Astrocyte (in vitro differentiated cells and primary cell): ENCODE results near the gene RALGAPA2.

Source experiments
- CTCF ChIP-seq: IDR thresholded peaks from 2 replicates; pipeline ENCODE4 v1.5.1; 2011; ENCODE audit warnings: low read depth, mild to moderate bottlenecking, inconsistent platforms, low read length, moderate library complexity; ENCODE audit not compliant: insufficient read depth
- EZH2 ChIP-seq: IDR thresholded peaks from 2 replicates; pipeline ENCODE4 v1.6.1; 2012; ENCODE audit warnings: mild to moderate bottlenecking, low read length, inconsistent platforms; ENCODE audit not compliant: insufficient read depth

- no peak for TF ChIP-seq EZH2
- no peak for TF ChIP-seq CTCF
These were observed 268.9 kb downstream of the RALGAPA2 start for GRCh38 chr20:20443504-20443903.
